HG03521 (cell line): ENCODE data around the gene YAF2.
A peak's percentile ranks its signal among the peaks of the same experiment; 100 is the strongest.
"Not testable (repeated sequence)": the region's sequence is repeated elsewhere in the genome, so short reads cannot be mapped to it uniquely, and the experiment has no call there.

Experiments used
- ATAC-seq: cut with Tn5 transposase; IDR thresholded peaks from one replicate; pipeline ENCODE4 v1.9.1; 2021; ENCODE audit warnings: mild to moderate bottlenecking, moderate library complexity; ENCODE audit not compliant: unreplicated experiment

The YAF2 gene

DNA sequence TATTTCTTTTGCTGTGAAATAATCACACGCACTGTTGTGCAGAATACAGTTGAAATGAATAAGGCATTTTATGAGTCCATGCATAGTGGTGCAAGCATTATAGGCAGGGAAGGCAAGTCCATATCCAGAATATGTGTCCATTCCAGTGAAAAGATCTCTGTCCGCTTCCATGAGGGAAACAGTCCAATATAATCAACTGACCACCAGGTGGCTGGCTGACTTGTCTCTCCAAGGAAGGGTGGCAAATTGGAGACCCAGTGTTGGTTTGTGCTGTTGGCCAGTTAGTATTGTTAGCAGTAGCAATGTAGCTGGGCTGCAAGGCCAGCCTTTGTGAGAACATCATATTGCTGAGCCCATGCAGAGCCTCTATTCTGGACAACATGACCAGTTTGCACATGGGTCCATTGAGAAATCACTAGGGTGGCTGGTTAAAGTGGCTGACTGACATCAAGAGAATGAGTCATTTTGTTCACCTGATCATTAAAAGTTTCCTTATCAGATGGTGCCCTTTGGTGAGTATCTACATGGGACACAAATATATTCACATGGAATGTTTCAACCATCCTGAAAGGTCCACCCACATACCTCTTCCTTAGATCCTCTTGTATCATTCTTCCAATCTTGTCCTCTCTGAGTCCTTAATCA is 17.3 kb upstream of the YAF2 start:
- no peak for ATAC-seq

DNA sequence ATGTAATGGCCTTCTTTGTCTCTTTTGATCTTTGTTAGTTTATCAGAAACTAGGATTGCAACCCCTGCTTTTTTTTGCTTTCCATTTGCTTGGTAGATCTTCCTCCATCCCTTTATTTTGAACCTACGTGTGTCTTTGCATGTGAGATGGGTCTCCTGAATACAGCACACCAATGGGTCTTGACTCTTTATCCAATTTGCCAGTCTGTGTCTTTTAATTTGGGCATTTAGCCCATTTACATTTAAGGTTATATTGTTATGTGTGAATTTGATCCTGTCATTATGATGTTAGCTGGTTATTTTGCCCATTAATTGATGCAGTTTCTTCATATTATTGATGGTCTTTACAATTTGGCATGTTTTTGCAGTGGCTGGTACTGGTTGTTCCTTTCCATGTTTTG is 14.6 kb upstream of the YAF2 start:
- ATAC-seq, result not testable (repeated sequence)

DNA sequence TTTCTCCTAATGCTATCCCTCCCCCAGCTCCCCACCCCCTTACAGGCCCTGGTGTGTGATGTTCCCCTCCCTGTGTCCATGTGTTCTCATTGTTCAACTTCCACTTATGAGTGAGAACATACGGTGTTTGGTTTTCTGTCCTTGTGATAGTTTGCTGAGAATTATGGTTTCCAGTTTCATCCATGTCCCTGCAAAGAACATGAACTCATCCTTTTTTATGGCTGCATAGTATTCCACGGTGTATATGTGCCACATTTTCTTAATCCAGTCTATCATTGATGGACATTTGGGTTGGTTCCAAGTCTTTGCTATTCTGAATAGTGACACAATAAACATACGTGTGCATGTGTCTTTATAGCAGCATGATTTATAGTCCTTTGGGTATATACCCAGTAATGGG is 11.0 kb upstream of the YAF2 start:
- ATAC-seq, result not testable (repeated sequence)

DNA sequence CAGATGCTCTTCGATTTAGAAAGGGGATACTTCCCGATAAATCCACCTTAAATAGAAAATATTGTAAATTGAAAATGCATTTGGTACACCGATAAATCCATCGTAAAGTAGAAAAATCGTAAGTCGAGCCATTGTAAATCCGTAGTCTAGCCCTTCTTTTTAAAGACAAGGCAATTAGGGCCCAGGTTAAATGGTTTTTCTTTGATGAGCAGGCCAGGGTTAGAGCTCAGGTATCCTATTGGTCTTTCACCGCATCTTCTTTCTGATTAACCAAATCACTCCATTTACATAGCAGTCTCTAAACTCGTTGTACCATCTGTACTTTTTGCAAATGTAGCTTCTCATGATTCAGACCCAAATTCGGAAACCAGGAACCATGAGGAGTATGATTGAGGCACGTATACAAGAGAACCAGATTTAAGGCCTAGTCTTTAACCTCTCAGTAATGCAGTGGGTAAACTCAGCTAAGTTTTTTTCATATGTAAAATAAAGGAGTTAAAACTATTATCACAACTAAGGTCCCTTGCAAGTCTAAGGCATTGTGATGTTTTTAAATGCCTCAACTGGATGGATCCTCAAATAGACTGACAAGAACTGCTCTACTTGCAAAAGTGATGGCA is 2.2 kb upstream of the YAF2 start:
- no peak for ATAC-seq

DNA sequence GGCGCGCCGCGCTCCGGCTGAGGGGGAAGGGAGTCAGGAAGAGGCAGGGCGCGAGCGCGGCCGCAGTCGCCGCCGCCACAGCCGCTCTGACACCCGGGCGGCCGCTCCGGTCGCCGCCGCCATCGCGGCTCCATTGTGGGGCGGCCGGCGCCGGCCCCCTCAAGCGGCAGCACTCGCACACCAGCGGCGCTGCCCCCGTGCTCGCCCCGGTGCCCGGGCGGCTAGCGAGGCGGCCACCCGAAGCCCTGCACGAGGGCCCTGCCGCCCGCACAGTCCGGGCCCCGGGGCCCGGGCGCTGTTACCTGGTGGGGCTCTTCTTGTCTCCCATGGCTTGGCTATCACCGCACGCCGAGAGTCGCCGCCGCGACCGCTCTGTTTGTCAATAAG is 202 bp downstream of the YAF2 start:
- peak; percentile 25 for ATAC-seq

DNA sequence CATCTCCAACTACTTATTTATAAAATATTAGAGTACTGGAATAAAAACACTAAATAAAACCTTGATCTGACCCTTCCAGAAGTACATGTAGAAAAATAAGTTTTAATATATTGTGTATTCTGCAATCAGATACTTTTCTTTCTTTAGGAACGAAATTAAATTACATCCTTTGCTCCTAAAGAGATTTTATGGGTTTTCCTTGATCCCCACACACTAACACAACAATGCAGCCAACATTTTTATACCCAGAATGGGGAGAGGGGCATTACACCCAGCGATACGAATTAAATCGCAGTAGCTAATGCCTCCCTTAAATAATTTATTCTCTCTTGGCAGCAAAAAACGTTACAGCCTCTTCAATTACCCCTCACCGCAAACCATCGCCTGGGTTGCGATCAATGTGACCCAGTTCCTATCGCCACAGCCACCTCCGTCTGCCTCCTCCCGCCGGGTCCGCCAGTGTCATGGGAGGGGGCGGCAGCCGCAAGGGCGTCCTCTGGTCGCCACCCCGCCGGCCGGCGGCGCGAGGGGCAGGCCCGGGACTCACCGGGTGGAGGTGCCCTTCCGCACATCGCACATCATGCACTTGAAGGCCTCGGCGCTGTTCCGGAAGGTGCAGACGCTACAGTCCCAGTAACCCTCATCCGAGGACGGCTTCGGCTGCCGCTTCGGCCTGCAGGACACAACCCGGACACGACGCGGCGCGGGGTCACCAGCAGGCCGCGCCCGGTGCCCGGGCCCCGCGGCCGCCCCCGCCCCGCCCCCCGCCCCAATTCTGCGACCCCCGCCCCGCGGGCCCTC is 796 bp downstream of the YAF2 start:
- peak; percentile 76 for ATAC-seq

DNA sequence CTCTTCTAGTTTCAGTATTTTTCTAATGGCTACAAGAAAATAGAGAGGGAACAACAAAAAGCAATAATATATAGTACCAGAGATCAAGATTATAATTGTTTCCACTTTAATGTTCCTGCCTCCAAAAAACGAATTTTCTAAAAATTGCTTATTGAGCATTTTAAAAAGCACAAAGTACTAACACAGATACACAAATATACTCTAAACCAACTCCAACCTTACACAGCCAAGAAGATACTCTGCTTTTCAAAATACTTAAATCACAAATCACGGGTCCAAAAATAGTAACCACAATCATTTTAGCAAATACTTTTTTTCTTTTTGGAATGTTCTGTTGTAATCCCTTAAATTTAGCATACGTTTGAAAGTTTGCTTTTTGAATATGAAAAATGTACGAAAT is 2.0 kb downstream of the YAF2 start:
- ATAC-seq, result no peak

DNA sequence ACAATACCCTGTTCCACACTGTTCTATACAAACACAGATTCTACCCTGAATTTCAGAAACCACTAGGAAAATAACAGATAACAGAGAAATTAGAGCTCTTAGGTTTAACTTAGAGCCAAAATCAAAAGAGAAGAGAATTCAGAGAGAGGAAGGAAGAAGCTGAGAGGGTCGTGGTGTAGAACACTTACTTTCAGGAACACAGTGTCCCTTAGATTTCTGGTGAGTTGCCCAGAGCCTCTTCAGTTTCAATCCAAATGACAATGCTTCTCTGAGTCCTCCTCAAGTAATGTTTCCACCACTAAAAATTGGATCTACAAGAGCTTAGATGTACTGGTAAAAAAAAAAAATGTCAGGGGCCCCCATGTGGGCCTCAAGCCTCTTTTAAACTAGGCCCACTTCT is 2.6 kb downstream of the YAF2 start:
- no peak for ATAC-seq

DNA sequence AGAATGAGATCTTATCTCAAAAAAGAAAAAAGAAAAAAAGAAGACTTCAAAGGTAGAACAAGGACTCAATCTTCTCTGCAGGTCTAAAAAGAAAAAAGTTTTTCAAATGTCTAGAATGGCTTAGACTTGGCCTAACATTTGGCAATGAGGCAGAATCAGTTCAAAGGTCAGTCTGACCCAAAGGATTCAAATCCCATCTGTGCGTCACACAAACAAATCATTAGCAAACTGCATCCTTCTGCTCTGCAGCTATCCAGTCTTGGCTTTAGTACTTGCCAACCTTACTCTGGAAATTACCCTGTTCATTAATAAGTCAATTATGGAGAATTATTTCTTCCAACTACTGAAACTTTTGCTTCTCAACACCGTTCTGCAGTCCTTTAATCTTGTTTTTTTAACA is 3.1 kb downstream of the YAF2 start:
- ATAC-seq, result no peak

DNA sequence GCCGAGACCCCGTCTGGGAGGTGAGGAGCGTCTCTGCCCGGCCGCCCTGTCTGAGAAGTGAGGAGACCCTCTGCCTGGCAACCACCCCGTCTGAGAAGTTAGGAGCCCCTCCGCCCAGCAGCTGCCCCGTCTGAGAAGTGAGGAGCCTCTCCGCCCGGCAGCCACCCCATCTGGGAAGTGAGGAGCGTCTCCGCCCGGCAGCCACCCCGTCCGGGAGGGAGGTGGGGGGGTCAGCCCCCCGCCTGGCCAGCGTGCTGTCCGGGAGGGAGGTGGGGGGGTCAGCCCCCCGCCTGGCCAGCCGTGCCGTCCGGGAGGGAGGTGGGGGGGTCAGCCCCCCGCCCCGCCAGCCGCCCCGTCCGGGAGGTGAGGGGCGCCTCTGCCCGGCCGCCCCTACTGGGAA is 10.5 kb downstream of the YAF2 start:
- ATAC-seq, result not testable (repeated sequence)

DNA sequence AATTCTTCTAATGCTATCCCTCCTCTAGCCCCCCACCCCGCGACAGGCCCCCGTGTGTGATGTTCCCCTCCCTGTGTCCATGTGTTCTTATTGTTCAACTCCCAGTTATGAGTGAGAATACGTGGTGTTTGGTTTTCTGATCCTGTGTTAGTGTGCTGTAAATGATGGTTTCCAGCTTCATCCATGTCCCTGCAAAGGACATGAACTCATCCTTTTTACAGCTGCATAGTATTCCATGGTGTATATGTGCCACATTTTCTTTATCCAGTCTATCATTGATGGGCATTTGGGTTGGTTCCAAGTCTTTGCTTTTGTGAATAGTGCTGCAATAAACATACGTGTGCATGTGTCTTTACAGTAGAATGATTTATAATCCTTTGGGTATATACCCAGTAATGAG is 13.5 kb downstream of the YAF2 start:
- not testable (repeated sequence) for ATAC-seq

DNA sequence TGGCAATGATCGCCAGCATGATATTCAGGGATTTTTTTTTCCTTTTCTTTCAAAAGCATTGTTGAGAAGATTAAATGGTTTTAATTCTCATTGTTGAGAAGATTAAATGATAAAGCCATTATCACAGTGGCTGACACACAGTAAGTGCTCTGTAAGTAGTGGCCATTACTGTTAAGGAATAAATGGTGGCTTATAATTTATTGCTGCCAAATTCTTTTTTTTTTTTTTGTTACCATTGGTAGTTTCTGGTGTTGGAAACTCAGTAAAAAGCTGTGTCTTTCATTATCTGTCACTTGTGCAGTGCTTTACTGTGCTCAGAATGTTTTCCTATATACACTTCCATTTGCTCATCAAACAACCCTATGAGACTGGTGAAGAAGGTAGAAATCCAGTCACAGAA is 15.3 kb downstream of the YAF2 start:
- no peak for ATAC-seq

DNA sequence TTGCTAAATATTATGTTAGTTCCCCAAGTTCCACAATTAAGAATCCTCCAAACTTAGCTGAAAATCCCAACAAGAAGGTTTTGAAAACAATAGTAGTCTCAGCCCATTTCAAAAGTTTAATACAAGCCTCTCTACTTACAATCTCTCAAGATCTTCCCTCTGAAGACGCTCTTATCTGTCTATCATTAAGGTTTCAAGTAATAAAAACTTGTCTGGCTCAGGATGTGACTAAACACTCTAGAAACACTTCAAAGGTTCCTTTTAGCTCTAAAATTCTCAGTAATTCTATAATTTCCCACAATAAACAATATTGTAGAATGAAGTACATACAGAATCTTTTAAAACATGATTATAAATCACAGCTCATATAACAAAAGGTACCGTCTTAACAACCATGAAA is 16.3 kb downstream of the YAF2 start:
- ATAC-seq, result no peak

DNA sequence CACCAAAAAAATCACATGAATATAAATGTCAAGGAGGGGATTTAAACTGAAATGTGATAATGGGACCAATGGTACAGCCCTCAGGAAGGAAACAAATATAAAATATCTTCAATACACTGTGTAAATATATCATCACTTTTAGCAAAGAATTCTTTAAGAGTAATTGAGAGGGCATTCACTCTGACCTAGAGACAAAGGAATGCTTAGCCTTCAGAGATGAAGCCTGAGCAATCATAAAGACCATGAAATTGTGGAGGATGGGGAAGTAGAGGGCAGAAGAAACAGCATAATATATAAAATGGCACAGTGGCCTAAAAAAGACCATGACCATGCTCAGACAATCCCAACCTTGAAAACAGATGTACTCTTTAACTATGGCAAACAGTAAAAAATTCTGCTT is 20.4 kb downstream of the YAF2 start:
- ATAC-seq, result no peak

DNA sequence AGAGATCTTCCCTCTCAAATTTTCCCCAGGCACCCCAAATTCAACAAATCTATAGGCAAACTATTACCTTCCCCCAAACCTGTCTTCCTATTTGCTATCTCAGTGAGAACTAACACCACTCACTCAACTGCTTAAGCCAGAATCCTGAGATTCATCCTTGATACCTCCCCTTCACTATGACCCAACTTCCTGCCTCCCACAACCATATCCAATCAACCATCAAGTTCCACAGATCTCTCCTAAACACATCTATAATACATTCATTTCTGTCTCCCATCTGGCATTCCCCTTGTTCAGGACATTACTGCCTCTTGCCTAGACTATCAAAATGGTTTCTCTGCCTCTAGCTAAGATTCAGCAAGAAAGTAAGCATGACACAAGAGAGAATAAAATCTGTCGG is 21.3 kb downstream of the YAF2 start:
- no peak for ATAC-seq

DNA sequence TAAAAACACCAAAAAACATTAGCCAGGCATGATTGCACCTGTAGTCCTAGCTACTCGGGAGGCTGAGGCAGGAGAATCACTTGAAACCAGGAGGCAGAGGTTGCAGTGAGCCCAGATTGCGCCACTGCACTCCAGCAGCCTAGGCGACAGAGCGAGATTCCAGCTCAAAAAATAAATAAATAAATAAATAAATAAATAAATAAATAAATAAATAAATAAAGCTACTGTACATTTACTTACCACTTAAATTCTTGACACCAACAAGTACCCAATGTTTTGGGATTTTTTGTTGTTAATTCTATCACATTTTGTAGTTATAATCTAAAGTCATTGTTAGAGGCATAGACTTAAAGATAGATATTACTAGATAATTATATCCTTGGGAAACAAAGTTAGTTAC is 22.3 kb downstream of the YAF2 start:
- ATAC-seq, result not testable (repeated sequence)

DNA sequence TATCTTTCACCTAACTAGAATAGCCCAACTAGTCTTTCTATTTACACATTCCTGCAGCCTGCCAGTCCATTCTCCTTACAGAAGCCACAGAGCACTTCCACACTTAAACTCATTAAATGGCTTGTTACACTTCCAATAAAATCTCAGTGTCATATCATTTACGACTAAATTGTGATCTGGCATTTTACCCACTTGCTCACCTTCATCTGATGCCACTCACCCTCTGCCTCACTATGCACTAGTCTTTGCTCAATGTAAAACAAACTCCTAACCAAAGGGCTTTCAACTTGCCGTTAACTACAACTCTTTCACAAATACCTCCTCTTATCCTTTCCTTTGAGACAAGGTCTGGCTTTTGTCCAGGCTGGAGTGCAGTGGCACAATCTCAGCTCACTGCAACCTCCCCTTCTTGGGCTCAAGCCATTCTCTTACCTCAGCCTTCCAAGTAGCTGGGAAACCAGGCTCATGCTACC is 24.1 kb downstream of the YAF2 start:
- ATAC-seq, result no peak

DNA sequence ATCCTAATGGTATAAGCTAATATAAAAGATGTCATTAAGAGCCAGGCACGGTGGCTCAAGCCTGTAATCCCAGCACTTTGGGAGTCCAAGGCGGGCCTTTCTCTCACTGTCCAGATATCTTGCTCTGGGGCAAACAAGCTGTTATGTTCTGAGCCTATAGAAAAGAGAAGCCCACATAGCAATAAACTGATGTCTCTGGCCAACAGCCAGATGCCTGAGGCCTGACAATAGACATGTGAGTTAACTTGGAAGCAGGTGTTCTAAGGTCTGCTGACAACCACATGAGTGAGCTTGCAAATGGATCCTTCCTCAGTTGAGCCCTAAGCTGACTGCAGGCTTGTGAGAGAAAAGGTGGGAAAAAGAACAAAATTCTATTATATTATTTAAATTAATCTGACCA is 25.0 kb downstream of the YAF2 start:
- ATAC-seq, result no peak

DNA sequence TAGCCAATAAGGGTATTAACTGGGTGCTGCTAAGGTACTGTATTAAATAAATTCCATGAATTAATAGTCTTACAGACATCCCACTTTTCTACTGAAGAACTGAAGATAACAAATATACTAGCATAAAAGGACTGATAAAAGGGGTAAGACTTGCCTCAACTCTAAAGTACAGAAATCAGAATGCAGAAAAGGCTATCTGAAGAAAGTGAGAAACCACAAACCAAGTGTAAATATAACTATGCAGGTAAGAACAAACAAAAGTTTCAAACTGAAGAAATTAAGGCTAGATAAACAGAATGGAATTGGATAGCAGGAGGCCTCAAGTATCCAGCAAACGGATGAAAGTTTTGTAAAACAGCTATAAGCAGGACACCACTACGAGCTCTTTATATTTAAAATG is 29.5 kb downstream of the YAF2 start:
- no peak for ATAC-seq

DNA sequence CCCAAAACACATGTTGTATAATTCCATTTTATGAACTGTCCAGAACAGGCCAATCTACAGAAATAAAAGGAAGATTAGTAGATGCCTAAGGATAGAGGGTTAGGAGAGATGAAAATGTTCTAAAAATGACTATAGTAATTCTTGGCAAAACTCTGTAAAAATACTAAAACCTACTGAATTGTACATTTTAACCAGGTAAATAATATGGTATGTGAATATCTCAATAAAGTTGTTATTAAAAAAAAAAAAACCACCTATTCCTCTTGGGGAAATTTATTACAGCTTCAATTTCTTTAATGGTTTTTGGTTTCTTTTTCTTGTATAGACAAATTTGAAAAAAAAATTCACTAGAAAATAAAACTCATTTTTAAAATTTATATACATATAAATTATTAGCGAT is 33.2 kb downstream of the YAF2 start:
- no peak for ATAC-seq

DNA sequence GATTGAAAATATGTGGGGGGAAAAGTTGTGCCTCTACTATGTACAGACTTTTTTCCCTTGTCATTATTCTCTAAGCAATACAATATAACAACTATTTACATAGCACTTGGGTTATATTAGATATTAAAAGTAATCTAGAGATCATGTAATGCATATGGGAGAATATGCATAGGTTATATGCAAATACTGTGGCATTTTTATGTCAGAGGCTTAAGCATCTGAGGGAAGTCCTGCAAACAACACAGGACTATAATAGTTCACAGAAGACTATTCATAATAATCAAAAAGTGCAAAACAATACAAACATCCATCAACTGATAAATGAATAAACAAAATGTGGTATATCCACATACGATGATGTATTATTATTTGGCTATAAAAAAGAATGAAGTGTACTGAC is 33.7 kb downstream of the YAF2 start:
- no peak for ATAC-seq

DNA sequence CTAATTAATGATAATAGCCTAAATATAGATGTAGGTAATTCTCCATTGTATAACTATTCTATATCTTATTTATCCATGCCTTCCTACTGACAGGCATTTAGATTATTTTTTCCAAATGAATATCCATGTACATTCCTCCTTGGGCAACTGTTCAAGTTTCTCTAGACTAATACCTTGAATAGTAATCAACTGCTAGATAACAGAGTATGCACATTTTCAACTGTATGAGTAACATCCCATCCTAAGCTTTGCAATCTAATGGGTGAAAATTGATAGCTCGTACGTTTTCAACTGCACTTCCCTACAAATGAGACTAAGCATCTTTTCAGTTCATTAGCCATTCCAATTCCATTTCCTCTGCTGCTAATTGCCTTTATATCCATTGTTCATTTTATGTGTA is 37.0 kb downstream of the YAF2 start:
- no peak for ATAC-seq
